GM12864 (cell line): ENCODE results near the gene JUN.

Experiments
- DNase-seq: peaks from one replicate; pipeline ENCODE4 v3.0.0-alpha.2; 2011; ENCODE audit warnings: low read depth
- H3K4me3 ChIP-seq: 2 replicates; pipeline ENCODE4 v1.5.1; 2011; ENCODE audit warnings: mild to moderate bottlenecking, low read depth, low read length, control low read depth
- CTCF ChIP-seq: IDR thresholded peaks from 2 replicates; pipeline ENCODE4 v1.5.1; 2011; ENCODE audit warnings: low read depth, mild to moderate bottlenecking, moderate library complexity, low read length, control low read depth, inconsistent platforms; ENCODE audit errors: missing control alignments

Gene JUN

GRCh38 chr1:58748666-58749065 is 35.2 kb downstream of the JUN start:
- TF ChIP-seq CTCF = no peak
- no peak for DNase-seq
- no peak overlapping the region for H3K4me3 ChIP-seq

GRCh38 chr1:58746757-58747156 is 37.1 kb downstream of the JUN start:
- TF ChIP-seq CTCF = no peak
- no peak overlapping the region for H3K4me3 ChIP-seq
- no peak for DNase-seq

GRCh38 chr1:58746182-58746581 is 37.7 kb downstream of the JUN start:
- TF ChIP-seq CTCF = no peak
- H3K4me3 ChIP-seq = no peak overlapping the region
- no peak for DNase-seq

GRCh38 chr1:58745666-58746065 is 38.2 kb downstream of the JUN start:
- no peak overlapping the region for H3K4me3 ChIP-seq
- DNase-seq = no peak
- TF ChIP-seq CTCF = no peak

- H3K4me3 ChIP-seq = no peak overlapping the region
- no peak for DNase-seq
- no peak for TF ChIP-seq CTCF
Observed at GRCh38 chr1:58745117-58745516, 38.7 kb downstream of the JUN start.

- H3K4me3 ChIP-seq = no peak overlapping the region
- no peak for TF ChIP-seq CTCF
- DNase-seq = no peak
Observed at GRCh38 chr1:58741678-58742553, 41.9 kb downstream of the JUN start.

- TF ChIP-seq CTCF = peak; percentile 49
- DNase-seq = no peak
Observed at GRCh38 chr1:58739856-58740466, 43.9 kb downstream of the JUN start.

More at GRCh38 chr1:58739856-58740466, 43.9 kb downstream of the JUN start:
- no peak overlapping the region for H3K4me3 ChIP-seq
